Ishikawa (cell line): ENCODE measurements around the gene CHN2.

Experiments
- CEBPB ChIP-seq: IDR thresholded peaks from 2 replicates; pipeline ENCODE4 v1.6.1; 2012
- CREB1 ChIP-seq: IDR thresholded peaks from 2 replicates; pipeline ENCODE4 v1.6.1; 2012; ENCODE audit warnings: low read depth
- EGR1 ChIP-seq: IDR thresholded peaks from 2 replicates; pipeline ENCODE4 v1.6.1; 2012
- EP300 ChIP-seq: IDR thresholded peaks from 2 replicates; pipeline ENCODE4 v1.6.1; 2012; ENCODE audit warnings: borderline replicate concordance
- FOXM1 ChIP-seq: IDR thresholded peaks from 2 replicates; pipeline ENCODE4 v1.6.1; 2012; ENCODE audit warnings: low read depth, borderline replicate concordance
- MAX ChIP-seq: IDR thresholded peaks from 2 replicates; pipeline ENCODE4 v1.6.1; 2012
- NFIC ChIP-seq: IDR thresholded peaks from 2 replicates; pipeline ENCODE4 v1.6.1; 2012
- RAD21 ChIP-seq: IDR thresholded peaks from 2 replicates; pipeline ENCODE4 v1.6.1; 2012; ENCODE audit warnings: low read depth
- REST ChIP-seq: IDR thresholded peaks from 2 replicates; pipeline ENCODE4 v1.6.1; 2012; ENCODE audit warnings: low read depth, mild to moderate bottlenecking
- TAF1 ChIP-seq: IDR thresholded peaks from 2 replicates; pipeline ENCODE4 v1.6.1; 2012; ENCODE audit warnings: low read depth, mild to moderate bottlenecking
- TEAD4 ChIP-seq: IDR thresholded peaks from 2 replicates; pipeline ENCODE4 v1.6.1; 2012
- YY1 ChIP-seq: IDR thresholded peaks from 2 replicates; pipeline ENCODE4 v1.6.1; 2012; ENCODE audit warnings: low read depth
- ZBTB7A ChIP-seq: IDR thresholded peaks from 2 replicates; pipeline ENCODE4 v1.6.1; 2012; ENCODE audit warnings: low read depth

- no peak for TF ChIP-seq CREB1
- no peak for TF ChIP-seq REST
- TF ChIP-seq MAX, result no peak
- no peak for TF ChIP-seq RAD21
- TF ChIP-seq NFIC, result no peak
- TF ChIP-seq YY1, result no peak
- TF ChIP-seq ZBTB7A, result no peak
- no peak for TF ChIP-seq TAF1
- peak; percentile 64 for TF ChIP-seq CEBPB
- no peak for TF ChIP-seq FOXM1
- no peak for TF ChIP-seq EP300
- TF ChIP-seq EGR1, result no peak
- no peak for TF ChIP-seq TEAD4
Measured at GRCh38 chr7:29352041-29352440, 157.5 kb downstream of the CHN2 start.
